ENCODE data around the gene U2SURP.

Gene U2SURP

DNA sequence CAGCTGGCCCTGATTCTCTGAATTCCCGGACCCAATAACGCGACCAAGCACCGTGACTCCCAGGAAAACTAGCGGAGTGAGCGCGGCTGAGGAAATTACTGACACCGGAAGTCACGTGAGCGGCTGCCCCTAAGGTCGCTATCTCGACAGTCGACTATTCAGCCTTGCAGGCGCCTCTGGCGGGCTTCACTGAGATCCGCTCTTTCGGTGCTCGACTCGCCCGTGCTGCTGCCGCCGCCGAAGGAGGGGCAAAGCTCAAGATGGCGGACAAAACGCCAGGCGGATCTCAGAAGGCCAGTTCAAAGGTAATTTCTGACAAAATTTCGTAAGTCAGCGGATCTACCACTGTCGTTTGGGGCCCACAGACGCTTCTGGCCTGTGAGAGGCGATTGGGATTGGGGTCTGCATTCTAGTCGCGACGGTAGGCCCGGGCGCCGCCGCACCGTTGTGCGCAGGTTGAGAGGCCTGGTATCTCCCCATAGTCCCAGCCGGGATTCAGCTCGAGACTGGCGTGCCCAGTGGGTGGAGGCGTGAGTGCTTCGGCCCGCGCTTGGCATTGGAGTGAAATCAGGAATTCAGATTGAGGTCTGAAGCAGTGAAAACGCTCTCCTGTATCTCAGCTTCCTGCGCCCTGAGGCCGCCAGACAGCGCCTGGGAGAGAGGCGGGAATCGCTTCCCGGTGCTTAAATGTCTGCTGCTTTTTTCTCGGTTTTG, at the start of gene U2SURP:
TSS of gene U2SURP (plus strand) at position 202 of the 714 bp plus-strand sequence. CDS start at position 261, 59 bp downstream.
- DNase-seq: peak; percentile 89

DNA sequence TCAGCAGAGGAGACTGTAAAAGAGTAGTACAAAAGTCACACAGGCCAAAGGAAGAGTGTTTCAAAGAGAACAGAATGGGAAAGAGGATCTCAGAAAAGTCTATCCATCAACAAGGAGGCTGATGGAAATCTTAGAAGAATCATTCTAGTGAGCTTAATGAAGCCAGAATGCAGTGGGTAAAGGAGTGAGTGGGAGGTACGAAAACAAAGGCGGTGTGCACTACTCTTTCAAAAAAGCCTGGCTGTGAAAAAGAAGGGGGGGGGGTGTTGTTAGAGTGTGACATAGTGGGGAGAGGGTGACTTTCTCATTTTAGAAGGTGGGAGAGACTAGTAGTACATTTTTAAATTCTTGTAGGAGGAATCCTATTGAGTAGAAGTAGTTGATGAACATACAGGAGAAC, 49.6 kb upstream of the U2SURP start:
- no peak for DNase-seq

DNA sequence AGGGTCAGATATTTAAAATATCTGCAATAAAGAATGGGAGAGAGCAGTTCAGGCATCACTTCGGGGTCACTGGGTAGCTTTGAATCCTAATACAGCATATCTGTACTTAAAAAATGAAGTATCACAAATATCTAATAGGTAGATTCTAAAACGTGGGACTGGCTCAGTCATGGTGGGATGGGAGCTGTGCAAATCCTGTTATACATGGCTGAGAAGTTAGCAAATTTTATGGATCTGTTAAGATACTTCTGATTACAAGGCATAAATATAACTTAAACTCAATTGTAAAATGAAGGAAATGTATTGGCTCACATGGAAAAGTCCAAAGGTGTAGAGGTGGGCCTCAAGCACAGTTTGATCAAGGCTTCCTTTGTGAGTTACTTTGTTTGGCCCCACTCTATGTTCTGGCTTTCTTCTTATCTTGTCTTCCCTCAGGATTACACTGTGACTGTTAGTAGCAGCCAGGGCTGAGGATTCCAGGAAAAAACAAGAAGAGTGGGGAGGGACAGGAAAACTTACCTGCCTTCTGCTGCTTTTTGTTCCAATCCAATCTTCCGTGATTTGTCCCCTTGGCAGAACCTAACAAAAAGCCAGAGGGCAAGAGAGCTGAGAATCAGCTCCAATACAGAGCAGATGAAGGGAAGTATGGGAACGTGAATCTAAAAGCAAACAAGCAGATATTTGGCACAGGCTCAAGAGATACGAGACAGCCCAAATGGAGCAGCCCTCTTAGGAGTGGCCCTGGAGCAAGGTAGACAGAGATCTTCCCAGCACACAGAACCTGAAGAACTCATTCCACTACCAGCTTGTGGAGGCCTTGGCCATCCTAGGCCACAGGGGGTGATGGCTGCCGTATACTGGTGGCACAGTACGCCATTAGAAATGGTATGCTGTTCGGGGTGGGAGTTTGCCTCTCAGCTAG, 48.8 kb upstream of the U2SURP start:
- DNase-seq: no peak

DNA sequence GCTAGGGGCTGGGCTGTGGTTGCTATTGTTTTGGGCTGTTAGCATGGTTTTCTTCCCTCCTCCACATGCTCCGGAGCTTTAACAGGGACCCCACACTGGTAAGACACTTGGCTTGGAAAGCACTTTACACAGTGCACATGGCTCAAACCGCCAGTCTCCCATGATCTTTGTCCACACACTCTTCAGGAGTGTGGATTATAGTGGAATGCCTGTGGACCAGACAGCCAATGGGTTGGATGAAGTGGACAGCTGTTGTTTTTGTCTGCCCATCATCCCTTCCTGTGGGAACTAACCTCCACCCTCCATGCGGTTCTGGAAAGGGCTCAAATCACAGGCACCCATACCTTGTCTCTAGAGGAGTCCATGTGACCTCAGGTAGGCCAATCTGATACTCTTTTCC, 47.9 kb upstream of the U2SURP start:
- no peak for DNase-seq

DNA sequence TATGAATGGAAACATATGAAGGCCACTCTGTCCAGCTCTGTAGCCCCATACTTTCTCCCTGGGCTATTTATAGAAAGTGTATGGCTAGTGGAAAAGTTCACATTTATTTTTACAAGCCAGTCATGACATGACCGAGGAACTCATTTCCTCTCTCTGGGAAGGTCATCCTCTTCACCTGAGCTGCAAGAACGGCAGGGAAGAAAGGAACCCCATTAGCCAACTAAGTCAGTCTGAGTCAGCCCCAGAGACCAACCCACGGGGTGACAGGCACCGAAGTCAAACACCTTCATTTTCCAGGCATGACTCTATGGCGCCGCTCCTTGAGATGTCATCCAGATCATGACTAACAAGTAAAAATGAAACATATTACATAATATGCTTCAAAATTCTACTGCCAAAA, 42.7 kb upstream of the U2SURP start:
- DNase-seq: no peak

DNA sequence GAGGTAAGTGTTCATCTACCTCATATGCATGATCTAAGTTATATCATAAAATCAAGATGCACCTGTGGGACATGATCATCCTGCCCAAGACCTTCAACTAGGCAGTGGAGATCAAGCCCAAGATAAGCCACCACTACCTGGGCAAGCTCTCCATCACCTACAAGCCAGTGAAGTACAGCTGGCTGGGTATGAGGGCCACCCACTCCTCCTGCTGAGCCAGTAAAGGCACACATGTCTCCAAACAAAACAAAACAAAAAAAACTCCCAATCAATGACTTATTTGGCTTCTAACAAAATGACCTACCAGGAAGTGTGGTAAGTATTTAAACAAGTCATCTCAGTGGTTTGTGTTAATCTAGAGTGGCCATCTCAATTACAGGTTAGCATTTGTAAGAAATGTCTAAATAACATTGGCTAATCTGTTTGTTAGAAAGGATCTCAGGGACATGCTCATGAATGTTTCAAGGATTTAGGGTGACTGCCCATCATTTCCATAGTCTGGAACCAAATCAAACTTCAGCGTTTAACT, 41.0 kb upstream of the U2SURP start:
- no peak for DNase-seq

DNA sequence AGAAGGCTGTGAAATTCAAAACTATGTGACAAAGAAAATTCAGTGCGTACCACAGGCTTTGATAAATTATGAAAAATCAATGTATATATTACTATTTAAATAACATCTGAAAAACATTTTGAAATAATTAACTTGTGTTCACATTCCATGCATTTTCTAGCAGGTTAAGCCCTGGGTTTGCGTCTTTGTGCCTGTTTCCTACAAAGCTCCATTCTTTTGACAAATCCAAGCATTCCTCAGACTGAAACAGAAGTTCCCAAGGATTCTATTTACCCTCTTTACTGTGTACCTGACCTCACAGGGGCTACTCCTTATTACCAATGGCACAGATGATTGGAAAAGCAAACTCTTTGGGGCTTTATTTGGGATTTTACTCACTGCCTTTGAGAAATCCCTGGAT, 39.8 kb upstream of the U2SURP start:
- no peak for DNase-seq

DNA sequence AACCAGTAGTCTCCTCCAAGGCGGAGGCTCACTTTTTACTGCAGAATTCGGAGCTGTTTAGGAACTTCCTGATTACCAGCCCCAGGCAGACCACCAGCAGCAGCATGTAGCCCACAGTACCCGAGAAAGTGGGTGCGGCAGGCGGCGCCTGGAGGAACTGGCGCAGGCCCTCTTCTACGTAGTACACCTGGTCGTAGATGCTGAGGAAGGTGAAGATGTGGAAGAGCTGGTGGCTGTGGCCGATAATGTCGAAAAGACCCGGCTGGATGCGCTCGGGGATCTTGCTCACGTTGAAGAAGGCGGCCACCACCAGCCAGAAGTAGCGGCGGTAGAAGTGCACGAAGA, 39.2 kb upstream of the U2SURP start:
- DNase-seq: no peak

DNA sequence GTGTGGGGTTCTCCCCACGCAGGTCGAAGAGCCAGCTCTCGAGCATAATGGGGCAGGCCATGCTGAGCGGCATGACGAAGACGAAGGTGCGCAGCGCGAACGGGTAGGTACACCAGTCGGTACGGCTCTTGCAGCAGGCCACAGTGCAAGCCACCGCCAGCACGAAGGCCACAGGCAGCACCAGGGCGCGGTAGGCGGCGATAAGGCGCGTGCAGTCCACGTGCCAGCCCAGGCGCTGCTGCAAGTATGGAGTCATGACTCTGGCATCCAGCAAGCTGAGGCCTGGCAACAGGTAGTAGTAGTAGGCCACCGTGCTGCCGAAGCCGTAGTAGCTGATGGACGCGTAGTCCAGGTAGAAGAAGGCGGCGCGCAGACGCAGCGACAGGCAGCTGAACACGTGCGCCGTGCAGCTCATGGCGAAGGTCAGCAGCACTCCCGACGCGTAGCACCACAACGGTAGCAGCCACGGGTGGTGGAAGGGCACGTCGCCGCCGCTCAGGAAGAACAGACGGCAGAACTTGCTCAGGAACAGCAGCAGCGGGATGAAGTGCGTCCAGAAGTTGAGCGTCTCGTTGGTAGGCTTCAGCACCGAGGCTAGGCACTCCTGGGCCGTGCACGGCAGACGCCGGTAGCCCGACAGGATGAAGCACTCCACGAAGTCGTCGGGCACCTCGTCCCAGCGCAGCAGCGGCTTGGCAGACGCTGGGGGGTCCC, 38.7 kb upstream of the U2SURP start:
- DNase-seq: no peak

DNA sequence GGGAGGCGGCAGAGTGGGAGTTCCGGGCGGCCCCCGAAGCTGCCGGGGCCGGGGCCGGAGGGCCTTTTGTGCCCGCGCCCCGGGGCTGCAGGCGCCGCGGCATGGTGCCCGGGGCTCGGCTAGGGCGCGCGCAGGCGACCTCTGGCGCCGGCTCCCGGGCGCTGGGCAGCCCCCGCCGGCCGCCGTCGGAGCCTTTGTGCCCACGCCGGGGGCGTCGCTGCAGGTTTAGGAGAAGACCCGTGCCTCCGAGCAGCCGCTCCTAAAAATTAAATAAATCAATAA, 38.2 kb upstream of the U2SURP start:
- no peak for DNase-seq

DNA sequence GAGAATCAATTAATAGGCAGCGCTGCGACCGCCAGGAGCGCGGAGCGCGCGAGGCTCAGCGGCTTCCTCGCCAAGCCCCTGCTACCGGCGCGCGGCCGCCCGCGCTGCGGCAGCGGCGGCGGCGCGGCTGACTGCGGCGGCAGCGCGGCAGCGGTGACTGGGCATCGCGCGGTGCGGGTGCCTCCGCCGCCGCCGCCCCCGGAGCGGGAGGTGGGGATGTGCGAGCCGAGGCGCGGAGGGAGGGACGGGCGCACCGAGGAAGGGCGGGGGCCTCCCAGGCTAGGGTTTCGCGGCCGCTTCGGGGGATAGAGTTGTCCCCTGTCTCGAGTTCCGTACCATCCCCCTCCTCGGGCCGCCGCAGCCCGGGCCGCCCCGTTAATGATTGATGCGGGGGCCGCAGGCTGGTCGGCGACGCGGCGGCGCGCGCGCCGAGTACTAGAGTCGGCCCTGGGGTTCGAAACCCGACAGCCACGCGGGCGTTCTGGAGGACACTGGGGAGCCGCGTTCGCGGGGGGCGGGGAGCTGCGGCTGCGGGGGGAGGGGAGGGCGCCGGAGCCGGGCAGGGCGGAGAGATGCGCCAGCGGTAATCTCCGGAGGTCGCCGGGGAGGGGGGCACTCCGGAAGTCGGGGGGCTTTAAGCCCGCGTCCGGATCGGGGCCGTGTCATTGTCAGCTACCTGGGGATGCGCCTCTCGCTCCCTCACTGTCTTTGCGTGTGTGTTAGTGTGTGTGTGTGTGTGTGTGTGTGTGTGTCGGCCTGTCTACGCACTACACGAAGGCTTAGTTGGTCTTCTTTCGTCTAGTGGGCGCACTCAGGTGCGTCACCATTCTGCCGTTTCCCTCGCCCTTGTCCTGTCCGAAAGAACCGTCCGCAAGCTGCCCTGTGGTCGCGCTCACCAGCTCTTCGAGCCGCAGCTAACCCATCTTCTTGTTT, 37.6 kb upstream of the U2SURP start, which contains the start of gene PAQR9:
TSS of gene PAQR9 (minus strand) at position 159 of the 933 bp plus-strand sequence. CDS start 338 bp downstream, outside the sequence.
- DNase-seq: no peak

DNA sequence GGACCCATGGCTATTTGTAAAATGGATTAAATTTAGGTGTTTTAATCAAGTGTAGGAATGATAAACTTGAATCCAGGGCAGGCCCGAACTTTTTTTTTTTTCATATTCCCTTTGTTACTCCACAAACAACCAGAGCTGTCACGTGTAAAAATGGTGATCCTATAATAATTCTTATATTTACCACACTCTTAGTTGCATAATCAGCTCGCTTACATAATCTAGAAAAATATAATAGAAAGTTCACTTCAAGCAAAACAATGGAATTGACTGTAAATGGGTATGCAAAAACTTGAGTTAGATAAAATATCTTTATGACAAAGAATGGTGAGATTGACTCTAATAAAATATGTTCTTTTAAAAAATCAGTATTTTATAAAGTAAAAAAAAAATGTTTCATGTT, 35.8 kb upstream of the U2SURP start:
- DNase-seq: no peak

DNA sequence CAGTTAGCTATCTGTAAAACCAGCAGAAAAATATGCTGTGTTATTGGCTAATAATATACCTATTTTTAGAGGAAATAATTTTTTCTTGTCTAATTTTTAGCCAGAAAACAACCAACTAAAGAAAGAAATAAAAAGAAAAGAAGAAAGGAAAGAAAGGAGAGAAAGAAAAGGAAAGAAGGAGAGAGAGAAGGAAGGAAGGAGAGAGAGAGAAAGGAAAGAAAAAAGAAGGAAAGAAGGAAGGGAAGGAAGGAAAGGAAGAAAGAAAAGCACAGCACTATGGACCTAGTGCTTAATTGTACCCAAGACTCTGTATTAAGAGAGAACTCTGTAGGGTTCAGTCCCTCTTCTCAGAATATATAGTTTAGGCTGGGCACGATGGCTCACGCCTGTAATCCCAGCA, 34.6 kb upstream of the U2SURP start:
- no peak for DNase-seq

DNA sequence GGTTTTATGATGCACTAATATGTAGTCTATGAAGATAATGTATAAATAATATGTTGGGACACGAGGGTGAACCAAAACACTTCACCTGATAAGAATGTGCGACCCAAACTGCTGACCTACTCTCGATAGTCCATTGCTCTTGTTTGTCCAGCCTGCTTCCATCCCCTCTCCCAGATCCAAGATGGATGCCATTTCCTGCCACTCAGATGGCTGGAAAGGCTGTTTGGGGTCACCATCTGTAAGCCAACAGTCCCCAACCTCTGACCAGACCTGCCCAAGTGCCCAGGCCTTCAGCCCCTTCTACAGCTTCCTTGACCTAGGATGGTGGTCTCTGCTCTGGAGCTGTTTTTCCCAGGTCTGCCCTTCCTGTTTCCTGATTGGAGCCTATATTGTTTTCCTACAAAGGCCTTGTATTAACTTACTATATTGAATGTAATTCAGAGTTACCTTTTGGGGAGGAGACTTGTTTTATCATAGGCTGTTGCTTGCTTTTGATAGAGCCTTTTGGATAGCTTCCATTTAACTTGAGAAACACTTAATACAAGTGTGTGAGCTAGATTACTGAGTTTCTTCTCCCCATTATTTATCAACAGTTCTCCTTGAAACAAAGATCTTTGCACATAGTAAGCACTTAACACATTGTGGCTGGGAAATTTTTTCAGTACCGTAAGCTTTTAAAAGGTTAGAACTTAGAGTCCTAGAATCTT, 32.9 kb upstream of the U2SURP start:
- no peak for DNase-seq

DNA sequence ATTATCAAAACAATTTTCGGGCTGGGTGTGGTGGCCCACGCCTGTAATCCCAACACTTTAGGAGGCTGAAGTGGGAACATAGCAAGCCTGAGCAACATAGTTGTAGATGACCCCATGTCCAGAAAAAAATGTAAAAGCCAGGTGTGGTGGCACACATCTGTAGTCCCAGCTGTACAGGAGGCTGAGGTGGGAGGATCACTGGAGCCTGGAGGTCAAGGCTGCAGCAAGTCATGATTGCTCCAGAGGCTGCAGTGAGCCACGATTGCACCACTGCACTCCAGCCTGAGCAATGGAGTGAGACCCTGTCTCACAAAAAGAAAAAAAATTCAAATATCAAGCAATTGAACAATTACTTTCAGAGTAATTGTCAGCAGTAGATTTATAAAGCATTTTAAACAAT, 29.9 kb upstream of the U2SURP start:
- DNase-seq: no peak

DNA sequence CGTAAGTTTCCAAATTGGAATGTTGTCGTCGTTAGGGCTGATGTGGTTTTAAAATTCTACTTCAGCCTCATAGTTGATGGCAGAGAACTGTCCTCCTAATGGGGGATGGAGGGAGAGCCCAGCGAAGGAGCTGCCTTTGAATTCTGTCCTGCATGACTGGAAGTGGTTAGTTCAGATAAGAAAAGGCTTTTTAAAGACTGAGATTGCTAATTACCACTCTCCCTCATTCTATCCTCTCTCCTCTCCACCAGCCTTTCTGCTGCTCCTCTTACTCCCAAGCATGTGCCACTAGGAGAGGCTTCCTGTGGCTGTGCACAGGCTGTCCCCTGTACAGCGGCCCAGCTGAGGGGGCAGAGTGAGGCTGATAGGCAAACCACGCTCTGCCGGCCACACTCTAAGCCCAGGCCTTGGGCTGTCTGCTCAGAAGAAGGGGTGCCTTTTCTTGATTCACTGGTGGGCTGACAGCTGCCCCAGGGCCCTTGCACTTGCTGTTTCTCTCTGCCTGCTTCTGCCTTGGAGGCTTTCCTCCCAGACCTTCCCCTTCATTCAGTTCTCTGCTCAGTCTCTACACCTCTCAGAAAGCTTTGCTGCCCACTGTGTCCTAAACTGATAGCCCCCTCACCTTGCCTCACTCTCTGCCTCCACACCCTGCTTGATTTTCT, 29.1 kb upstream of the U2SURP start:
- DNase-seq: no peak

DNA sequence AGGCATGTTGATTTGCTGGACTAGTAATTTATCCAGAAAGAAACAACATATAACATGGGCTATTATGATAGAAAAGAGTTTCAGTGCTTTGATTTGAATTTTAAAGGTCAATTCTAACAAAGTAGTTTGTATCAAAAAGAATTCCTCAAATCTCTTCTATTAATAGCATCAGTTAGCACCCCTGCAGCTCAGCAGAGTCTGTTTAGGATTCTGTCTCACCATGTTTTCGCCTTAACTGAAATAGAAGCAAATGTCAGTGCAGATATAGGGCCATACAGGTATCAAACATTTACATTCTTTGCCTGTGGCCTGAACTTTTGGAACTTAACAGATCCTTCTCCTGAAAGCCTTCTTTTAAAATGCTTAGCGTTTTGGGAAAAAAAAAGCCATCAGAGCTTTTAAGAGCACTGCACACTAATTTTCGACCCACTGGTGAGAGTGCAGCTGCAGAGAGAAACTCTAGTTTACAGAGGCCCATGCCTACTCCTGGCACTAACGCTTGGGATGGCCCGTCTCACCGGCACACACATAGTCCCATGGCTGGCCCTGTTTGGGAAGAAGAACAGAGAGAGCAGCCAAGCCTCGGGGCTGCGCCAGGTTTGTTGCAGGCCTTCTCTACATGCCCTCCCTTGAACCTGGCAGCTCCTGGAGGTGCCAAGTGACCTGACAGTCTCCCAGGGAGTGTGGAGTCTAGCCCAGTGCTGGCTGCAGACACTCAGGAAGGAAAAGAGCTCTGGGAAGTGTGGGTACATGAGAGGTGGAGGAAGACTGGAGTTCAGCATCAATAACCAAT, 28.0 kb upstream of the U2SURP start:
- no peak for DNase-seq

DNA sequence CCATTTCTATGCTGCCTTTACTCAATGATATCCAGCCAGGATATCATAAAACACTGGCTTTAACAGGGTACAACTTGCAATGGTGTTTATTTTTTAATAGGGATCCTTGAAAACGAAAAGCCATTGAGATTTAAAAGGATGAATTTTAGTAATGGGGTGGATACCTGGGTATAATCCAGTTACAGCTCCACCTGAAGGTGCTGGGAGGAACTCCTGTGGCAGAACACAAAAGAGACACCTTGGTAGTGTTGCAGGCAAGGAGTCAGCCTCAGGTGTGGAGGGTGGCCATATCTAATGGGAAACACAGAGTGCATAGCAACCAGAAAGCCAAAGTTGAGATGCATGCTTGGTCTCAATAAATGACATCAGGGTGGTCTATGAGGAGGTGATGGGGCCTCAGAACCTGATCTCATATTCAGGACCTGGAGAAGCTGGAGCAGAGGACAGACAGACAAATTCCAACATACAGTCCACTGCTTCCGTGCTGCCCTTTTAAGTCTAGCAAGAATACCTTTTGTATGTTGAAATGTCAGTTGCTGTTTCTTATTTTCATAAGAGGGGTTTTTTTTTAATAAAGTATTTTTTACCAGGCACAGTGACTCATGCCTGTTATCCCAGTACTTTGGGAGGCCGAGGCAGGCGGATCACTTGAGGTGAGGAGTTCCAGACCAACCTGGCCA, 25.9 kb upstream of the U2SURP start:
- no peak for DNase-seq

DNA sequence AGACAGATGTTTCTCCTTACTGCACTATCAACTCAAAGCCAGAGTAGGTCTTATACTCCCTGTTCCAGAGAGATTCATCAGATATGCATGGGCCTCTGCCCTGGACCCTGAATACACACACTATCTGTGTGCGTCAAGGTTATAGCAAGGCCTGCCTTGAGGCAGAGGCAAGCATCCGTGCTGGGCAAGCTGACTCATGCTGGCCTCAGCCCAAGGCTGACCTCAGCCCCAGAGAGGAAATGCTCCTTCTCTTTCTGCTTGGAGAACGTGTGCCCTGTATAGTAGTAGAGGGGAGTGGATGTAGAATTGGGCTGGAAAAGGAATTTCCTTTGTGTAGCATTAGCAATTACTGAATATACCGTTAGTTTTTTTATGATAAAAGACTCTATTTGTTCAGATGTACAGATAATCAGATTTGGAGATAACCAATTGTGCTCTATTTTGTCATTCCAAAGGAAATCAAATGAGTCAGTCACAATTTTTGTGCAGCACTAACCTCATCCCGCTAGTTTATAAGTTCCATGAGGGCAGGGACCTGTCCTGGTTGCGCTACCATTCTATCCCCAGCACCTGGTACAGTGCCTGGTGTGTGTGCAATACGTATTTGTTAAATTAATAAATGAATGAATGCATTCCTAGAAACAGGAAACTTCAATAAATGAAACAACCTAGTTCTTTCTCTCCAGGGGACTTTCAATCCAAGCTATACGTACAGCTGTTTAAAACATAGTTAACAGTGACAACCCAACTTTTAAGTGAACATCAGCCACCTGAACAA, 24.6 kb upstream of the U2SURP start:
- no peak for DNase-seq

Measured in CD4-positive, alpha-beta T cell treated with Interleukin-17A for 4 hours (primary cell).